Lower leg skin (tissue), 3 donors: Measurements from ENCODE around the gene SLC27A4.

Source experiments
- CTCF ChIP-seq, 3 donors: fragments of 450-650 bp; IDR thresholded peaks; one replicate each; pipeline ENCODE4 v1.5.1; 2016; ENCODE audit warnings: antibody characterized with exemption in 3 of 3, mild to moderate bottlenecking in 3 of 3, moderate library complexity in 2 of 3
- POLR2A ChIP-seq, 2 donors: fragments of 450-650 bp; IDR thresholded peaks; one replicate each; pipeline ENCODE4 v1.6.1; 2016 to 2017; ENCODE audit warnings: antibody characterized with exemption in 2 of 2, mild to moderate bottlenecking in 1 of 2, moderate library complexity in 1 of 2

GRCh38 chr9:128324401-128324800 lies 15.9 kb upstream of the SLC27A4 start:
- TF ChIP-seq CTCF (IDR thresholded peaks at IDR 0.05) (no peak), POLR2A (IDR thresholded peaks at IDR 0.05) (no peak)
